Effector CD8-positive, alpha-beta T cell (primary cell): Measurements from ENCODE around the gene PTPRN2.
"Not testable (repeated sequence)": the region's sequence is repeated elsewhere in the genome, so short reads cannot be mapped to it uniquely, and the experiment has no call there.

Source experiments
- DNase-seq: peaks from one replicate; lab custom pipeline; 2025; lab: John Stamatoyannopoulos, UW

Gene PTPRN2

DNA sequence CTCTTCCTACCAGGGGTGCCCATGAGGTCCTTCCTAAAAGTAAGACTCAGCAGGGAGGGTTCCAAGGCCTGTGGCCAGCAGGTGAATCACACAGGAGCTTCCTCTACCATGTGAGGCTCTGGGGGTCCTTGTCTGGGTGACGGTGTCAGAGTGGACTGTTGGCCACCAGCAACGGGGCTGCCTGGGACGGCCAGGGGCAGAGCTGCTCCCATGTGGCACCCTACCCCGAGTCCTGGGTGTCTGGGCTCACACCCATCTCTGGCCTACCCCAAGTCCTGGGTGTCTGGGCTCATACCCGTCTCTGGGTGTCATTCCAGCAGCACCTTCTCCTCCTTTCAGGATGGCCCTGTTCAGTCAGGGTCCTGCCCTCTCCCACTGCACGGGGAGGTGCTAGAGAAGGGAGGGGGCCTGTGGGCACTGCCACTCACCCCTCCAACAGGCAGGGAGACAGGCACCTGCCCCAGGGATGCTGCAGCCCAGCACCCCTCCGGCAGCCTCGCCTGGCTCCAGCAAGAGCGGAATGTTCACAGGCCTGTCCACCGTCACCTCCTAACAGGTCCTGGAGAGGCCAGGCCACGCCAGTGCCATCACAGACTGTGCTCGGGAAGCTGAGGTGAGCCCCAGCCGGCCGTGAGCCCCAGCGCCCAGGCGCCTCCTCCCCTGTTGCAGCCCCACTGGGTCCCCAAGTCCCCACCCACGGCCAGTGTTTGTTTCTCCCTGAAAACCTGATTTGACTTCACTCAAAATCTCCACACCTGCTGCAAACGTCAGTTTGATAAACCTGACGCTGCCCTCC, 143.7 kb downstream of the PTPRN2 start:
- DNase-seq = no peak

DNA sequence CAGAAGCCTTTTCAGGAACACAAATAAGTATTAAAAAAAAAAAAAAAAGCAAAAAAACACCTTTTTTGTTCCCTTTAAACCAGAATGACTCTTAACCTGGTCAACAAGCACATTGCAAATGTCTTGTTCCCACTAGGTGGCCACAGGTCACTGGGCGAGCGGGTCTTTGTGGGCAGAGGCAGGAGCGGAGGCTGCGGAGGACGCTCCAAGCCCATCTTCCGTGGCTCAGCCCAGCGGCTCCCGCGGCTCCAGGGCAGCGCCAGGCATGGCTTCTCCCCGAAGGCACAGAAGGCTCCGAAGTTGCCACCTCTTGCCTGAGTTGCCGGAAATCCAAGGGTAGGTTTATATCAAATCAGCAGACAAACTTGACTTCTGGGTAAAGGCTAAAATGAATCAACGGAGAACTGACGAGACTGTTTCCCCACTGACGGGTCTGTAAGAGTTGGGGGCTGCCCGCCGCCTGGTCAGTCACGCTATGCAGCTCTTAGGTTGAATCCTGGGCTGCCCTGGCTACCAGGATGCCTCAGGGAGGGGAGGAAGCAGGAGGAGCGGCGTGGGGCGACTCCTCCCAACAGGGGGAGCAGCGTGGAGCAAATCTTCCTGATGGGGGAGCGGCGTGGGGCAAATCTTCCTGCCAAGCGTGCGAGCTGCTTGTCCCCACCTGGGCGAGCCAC, 144.5 kb downstream of the PTPRN2 start:
- DNase-seq = no peak

DNA sequence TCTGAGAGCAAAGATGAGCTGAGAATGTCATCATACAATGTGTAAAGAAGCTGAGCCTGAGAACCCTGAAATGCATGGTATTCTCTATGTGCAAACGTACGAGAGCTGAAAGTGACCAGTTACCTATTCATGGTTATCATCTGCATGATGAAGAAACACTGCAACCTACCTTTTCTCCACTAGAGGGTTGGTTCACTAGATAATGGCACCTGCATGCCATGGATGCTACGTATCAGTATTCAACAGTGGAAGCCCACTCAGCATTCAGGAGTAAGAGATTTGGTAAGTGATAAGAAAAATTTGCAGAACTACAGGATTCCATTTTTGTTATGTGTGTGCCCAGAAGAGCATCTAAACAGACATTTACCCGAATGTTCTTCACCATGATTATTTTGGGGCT, 145.4 kb downstream of the PTPRN2 start:
- DNase-seq = no peak

DNA sequence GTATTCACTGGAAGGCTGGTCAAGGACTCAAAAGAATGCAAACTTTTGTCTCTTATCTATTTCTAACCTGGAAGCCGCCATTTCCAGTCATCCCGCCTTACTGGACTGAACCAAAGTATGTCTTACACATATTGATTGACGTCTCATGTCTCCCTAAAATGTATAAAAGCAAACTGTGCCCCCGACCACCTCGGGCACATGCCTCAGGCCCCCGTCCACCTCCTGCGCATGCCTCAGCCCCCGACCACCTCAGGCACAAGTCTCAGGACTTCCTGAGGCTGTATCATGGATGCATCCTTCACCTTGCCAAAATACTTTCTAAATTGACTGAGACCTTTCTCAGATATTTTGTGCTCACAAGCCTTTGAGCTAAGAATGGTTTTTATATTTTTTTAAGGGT, 148.6 kb downstream of the PTPRN2 start:
- DNase-seq = no peak

DNA sequence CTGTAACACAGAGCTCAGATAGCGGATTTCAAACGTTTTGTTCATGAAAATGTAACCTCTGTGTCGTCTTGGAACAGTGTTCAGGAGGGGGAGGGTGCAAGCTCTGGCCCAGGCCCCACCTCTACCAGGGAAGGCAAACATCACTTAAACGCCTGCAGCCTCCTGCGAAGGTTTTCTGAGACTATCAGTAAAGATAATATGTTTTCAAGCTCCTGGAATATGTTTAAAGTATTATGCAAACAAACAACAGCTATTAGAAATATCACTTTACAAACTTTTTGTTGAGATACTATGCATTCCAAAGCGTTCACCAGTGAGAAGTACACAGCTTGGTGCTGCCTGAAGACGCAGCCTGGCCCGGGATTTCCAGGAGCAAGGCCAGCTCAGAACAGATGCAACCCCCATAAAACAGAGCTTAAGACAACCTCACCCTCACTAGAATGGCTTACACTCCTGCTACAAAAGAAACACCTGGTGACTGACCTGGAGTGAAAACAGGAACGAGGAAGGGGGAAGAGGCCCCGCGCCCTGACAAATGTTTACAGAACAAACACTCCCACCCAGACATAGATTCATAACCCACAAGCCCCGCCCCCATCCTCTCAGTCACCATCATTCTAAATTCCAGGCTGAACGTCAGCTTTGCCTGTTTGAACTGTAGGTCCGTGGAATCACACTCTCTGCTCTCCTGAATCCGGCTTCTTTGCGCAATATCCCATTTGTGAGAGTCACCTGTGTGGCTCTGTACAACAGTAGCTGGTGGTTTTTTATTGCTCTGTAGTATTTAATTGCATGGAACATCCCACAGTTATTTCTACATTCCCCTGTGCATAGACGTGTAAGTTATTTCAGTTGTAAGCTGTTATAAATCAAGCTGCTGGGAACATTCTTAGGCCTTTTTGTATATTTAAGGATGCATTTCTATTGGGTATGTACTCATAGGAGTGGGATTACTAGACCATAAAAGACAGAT, 155.0 kb downstream of the PTPRN2 start:
- no peak for DNase-seq

DNA sequence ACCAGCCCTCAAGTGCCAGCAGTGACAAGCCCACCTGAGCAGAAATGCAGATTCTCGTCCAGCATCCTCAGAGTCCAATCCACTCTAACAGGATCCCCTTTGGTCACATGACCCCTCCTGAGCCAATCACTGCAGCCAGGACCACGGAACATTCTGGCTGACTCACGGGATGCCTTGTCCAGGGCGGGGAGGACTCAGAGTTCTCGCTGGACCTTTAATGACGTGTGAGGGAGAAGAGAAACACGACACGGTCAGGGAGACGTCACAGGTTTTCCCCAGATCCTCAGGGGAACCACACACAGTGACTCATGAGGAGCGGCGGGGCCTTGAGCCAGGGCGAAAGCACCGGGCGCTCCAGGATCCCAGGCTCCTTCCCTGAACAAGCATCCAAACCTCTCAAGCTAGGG, 155.7 kb downstream of the PTPRN2 start:
- no peak for DNase-seq

DNA sequence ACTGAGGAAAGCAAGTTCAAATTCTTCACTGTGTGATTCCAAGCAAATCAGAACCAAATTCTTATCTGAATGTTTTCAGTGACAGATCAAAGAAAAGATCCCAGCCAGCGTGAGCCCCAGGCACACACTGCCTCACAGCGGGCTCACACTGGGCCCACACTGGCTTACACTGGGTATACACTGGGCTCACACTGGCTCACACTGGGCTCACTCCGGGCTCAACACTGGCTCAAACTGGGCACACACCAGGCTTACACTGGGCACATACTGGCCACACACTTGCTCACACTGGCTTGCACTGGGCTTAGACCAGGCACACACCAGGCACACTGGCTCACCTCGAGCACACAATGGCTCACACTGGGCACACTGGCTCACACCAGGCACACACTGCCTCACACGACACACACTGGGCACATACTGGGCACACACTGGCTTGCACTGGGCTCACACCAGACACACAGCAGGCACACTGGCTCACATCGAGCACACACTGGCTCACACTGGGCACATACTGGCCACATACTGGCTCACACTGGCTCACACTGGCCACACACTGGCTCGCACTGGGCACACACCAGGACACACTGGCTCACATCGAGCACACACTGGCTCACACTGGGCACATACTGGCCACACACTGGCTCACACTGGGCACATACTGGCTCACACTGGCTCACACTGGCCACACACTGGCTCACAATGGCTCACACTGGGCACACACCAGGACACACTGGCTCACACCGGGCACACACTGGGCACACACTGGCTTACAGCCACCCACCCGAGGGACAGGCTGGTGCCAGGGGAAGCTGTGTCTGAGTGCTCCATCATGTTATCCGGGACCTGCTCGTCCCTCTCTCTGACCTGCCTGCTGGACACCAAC, 156.3 kb downstream of the PTPRN2 start:
- no peak for DNase-seq

DNA sequence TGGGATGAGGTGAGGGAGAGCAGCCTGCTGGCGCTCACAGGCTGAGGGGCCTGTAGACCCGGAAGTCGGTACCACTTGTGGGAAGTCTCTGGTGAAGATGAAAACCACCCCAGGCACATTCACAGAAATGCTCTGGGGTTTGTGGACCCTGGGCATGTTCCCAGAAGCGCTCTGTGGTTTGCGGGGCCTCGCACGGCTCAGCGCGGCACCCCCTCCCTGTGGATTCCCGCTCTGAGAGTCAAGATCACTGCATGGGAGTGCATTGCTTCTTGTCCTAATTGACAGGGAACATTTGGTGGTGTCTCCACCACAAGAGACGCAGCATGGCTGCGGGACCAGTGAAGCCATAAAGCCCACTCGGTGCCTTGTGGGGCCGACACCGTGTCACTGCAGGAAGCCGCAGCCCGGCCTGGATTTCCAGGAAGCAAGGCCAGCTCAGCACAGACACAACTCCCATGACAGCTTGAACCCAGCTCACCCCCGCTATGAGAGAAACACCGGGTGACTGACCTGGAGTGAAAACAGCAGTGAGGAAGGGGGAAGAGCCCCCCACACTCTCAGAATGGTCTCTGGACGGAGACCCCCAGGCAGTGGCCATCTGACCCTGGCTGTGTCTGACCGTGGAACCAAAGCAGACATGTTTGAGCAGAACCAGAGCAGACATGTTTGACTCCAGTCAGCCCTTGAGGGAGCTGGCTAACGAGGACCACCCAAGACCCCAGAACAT, 157.2 kb downstream of the PTPRN2 start:
- DNase-seq = no peak

DNA sequence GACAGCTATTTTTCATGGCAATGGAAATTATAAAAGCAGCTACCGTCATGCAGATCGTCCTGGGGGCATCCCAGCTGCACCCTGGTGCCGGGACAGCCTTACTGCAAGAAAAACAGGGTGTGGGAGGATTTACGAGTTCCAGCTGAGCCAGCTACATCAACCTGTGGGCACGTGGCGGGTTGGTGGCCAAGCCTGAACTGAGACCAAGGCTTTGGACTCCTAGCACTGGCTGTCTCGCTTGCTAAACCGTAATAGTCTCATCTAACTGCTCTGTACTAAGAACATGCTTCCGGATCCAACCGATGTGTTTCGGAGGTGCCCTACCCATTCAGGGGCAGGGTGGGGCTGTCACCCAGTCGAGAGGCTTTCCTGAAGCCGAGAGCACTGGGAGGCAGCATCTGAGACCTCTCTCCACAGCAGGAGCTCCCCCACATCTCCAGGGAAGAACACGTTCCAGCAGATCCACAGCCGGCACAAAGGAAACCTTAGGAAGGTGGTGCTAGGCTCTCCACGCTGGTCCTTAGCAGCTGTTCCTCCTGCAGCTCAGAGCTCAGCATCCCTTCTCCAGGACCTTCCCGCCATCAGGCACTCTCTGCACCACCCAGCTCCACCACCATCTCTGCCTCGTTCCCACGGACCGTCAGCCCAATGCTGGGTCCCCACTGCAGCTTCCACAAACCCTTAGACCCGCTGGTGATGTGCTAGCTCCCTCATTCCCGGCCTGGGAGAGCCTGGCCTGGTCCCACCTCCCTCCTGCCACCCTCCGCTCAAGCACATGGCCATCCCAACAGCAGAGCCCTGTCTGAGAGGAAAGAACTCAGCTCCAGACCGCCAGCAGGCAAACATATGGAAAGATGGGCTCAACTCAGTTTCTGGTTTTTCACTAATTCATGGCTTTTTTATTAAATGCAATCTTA, 158.5 kb downstream of the PTPRN2 start:
- no peak for DNase-seq

DNA sequence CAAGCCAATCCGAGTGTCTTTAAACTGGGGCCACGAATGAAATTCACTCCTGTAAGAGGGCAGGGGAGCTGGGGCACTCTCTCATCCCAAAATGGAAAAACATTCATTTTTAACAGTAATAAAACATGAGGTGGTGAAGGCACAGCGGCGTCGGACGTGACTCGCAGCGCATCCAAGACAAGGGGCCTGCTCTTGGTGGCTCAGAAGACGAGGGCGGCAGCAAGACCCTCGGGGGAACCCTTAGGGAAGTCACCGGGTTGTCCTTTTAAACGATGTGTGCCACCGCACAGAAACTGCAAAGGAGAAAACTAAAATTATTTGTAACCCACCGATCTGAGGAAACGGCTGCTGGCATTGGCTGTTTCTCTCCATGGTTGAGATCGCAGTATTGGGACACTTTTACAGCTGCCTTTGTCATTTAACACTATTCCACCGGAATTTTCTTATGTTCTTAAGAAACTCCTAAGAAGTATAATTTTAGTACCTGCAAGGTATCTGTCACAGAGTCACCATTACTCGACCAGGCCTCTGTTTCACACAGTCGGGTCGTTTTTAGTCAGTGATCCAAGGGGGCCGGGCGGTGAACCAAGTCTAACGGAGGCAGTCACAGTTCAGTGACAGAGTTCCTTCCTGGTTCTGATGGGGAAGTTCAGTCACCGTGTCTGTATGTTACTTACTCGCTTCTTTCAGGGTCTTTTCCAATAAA, 159.3 kb downstream of the PTPRN2 start:
- no peak for DNase-seq

DNA sequence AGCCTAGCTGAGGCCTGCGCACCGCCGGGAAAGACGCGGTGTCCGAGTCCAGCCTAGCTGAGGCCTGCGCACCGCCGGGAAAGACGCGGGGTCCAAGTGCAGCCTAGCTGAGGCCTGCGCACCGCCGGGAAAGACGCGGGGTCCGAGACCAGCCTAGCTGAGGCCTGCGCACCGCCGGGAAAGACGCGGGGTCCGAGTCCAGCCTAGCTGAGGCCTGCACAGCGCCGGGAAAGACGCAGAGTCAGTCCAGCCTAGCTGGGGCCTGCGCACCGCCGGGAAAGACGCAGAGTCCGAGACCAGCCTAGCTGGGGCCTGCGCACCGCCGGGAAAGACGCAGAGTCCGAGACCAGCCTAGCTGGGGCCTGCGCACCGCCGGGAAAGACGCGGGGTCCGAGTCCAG, 161.9 kb downstream of the PTPRN2 start:
- DNase-seq = not testable (repeated sequence)

DNA sequence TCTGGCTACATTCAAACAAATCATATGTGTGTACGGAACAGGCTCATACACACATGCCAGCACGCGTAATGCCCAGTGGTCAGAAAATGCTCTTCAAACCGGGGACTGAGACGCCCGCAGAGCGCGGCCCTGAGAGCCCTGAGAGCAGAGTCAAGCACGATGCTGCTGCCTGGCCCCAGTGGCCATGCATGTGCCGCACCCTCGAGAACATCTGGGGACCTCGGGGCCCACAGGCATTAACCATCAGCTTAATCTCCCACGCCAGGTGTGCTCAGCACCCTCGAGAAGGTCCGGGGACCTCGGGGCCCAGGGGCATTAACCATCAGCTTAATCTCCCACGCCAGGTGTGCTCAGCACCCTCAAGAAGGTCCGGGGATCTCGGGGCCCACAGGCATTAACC, 163.1 kb downstream of the PTPRN2 start:
- no peak for DNase-seq

DNA sequence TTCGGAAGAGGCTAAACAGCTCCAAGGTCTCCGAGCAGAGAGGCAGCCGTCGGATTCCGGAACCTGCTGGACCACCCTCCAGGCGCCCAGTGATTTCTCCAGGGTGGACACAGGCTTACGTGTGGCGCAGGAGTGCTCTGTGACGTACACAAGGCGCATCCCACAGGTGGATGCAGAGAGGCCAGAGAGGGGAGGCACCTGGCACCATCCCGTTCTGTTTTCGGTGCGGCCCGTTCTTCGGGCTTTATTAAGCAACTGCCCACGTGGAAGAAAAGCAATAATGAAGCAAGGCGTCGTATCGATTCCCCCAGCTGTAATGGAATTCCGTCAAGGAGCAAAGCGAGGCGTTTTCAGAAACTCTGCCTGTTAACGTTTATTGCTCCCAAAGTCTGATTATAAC, 163.6 kb downstream of the PTPRN2 start:
- no peak for DNase-seq

DNA sequence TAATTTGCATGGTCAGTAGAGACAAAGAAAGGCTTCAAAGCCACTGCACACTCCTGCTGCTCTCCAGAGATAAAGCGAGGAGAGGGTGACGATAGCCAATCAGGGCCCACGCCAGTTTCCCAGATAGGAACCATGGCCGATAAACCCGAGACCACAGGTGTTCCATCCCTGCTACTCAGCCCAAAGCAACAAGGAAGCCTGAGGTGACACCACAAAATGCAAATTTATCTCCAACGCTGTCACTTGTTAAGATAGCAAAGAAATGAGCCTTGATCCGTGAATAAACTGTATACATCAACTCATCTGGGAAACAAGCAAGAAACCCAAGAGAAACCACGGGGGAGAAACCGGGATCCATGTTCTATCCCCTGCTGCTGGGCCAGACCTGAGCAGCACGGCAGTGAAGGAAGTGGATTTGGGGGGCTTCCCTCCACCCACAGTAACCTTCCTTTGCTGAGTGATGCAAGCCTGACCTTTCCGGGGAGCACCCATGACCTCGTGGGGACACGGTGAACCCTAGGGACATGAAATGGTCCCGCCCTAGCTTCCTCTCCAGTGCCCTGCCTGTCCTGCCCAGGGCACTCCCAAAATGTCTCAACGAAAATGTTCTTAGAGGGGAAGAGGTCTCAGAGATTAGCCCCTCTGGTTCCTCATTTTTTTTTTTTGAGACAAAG, 164.6 kb downstream of the PTPRN2 start:
- DNase-seq = no peak

DNA sequence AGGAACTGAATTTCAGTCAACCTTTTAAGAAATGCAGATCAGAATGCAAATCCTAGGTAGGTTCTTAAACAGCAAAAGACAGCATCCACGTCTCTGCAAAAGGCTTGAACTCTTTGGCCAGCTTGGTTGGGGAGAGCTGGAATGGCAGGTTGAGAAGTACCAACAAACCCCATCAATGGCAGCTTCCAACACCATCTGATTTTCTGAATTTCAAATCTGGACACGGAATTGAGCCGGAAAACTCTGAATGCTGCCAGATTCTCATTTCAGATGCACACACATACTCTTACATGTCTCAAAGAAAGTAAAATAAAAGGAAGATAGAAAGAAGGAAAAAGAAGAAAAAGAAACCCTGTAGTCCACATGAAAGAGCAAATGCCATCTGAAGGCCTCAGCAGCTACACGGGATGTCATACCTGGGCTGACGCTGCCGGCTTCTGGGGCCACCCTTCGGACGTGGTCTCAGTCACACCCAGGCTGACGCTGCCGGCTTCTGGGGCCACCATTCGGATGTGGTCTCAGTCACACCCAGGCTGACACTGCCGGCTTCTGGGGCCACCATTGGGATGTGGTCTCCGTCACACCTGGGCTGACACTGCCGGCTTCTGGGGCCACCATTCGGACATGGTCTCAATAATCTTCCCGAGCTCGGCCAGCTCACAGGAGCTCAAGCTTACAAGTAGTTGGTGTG, 165.3 kb downstream of the PTPRN2 start:
- no peak for DNase-seq

DNA sequence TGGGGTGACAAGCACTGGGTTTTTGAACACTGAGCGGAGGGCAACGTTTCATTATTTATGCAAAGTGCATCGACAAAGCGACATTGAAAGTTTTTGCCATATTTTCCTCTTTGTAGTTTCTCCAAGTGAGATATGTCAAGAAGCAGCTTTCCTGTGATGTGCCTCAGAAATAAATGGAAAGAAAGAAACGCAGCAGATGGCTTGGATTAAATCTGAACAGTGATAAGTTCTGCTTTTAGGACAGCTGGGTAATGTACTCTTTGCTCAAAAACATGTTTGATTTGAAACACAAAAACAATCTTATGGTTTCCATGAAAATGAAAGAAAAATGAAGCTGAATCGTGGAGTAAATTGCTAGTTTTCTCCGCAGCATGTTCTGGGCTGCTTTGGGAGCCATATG, 166.3 kb downstream of the PTPRN2 start:
- DNase-seq = no peak

DNA sequence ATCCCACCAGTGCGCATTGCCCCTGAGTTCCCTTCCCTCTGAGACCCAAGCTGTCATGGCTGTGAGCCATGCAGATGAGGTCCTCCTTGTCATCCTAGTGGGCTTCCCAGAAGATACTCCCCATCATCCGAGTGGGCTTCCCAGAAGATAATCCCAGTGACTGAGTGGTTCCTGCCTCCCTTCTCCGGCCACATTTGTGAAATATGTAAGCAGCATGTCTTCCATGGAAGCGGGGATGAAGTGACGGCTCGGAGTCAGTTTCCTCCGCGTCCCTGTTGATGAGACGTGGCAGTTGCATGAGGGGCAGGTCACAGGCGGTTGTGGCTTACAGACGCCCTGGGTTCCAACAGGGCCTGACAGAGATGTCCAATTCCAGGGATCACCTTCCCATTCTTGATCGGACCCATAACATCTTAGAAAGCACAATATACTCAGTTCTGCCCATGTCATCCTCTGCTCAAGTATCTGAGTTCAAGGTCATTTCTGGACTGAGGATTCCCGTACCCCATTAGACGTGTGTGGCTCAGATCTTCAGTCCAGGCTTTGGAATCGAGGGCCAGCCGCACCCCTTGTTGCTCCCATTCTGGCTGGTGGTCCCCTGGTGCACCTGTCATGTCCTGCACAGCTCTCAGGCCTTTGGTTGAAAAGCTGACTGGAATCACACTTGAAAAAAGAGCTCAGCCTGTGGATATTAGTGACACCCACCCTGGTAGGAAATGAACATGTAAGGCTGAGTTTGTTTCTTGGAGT, 166.9 kb downstream of the PTPRN2 start:
- no peak for DNase-seq
